SU-DHL-6 (cell line): ENCODE results near the gene WTAP.

Experiments used
- CTCF ChIP-seq: fragments of 200-600 bp; sonication (generic); IDR thresholded peaks from one replicate; pipeline ENCODE4 v1.5.1; 2017; ENCODE audit warnings: antibody characterized with exemption, mild to moderate bottlenecking, low read length, moderate library complexity; ENCODE audit not compliant: insufficient read depth, poor library complexity, severe bottlenecking
- EZH2phosphoT487 ChIP-seq: fragments of 200-600 bp; sonication (generic), shearing (Covaris generic); conservative IDR thresholded peaks from 2 replicates; pipeline ENCODE4 v1.6.1; 2018; ENCODE audit warnings: mild to moderate bottlenecking, antibody characterized with exemption, low read length, moderate library complexity, mixed read lengths

- no peak for TF ChIP-seq CTCF
- no peak for TF ChIP-seq EZH2phosphoT487
Observed at GRCh38 chr6:159678574-159678973, 48.7 kb upstream of the WTAP start.
